ENCODE results near the gene XPO6. TPM values are rescaled to one million over a fixed set of nuclear protein-coding genes. Genes with fewer than 3 reads are reported as not detected.
A peak's percentile ranks its signal among the peaks of the same experiment; 100 is the strongest.

Gene XPO6
- total and polyA plus RNA-seq, 4 donors: 27.5 to 50.0 (median 36.0) TPM

DNA sequence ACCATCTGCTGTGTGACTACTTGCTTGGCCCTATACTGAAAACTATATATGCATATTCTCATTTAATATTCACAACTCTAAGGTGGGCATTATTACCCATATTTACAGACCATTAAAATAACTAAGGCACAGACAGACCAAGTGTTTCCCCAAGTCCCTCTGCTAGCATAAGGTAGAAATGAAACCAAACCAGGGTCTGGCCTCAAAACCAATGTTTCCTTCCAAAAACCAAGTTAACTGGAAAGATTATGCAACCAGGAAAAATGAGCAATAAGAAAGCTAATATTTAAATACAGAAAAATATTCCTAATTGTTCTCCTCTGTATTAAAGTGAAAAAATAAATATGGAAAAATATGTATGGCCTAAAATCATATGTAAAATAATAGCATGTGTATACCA lies 50.1 kb downstream of the XPO6 start (continued):
- TF ChIP-seq, protein P1, sequence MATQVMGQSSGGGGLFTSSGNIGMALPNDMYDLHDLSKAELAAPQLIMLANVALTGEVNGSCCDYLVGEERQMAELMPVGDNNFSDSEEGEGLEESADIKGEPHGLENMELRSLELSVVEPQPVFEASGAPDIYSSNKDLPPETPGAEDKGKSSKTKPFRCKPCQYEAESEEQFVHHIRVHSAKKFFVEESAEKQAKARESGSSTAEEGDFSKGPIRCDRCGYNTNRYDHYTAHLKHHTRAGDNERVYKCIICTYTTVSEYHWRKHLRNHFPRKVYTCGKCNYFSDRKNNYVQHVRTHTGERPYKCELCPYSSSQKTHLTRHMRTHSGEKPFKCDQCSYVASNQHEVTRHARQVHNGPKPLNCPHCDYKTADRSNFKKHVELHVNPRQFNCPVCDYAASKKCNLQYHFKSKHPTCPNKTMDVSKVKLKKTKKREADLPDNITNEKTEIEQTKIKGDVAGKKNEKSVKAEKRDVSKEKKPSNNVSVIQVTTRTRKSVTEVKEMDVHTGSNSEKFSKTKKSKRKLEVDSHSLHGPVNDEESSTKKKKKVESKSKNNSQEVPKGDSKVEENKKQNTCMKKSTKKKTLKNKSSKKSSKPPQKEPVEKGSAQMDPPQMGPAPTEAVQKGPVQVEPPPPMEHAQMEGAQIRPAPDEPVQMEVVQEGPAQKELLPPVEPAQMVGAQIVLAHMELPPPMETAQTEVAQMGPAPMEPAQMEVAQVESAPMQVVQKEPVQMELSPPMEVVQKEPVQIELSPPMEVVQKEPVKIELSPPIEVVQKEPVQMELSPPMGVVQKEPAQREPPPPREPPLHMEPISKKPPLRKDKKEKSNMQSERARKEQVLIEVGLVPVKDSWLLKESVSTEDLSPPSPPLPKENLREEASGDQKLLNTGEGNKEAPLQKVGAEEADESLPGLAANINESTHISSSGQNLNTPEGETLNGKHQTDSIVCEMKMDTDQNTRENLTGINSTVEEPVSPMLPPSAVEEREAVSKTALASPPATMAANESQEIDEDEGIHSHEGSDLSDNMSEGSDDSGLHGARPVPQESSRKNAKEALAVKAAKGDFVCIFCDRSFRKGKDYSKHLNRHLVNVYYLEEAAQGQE (IDR thresholded peaks at IDR 0.05): no peak
- TF ChIP-seq MAX (IDR thresholded peaks at IDR 0.05): no peak
- TF ChIP-seq HNF4A (conservative IDR thresholded peaks at IDR 0.05): no peak

- no peaks in the 10 kb centered on the region for H3K9me3 ChIP-seq (ENCODE audit: control insufficient read depth in 4 of 4, low read length in 3 of 4)
- DNase-seq (ENCODE audit: low spot score): no peak
- H3K4me3 ChIP-seq (ENCODE audit: low read depth in 1 of 3, low read length in 3 of 3): no peak overlapping the region
- TF ChIP-seq, protein P2, sequence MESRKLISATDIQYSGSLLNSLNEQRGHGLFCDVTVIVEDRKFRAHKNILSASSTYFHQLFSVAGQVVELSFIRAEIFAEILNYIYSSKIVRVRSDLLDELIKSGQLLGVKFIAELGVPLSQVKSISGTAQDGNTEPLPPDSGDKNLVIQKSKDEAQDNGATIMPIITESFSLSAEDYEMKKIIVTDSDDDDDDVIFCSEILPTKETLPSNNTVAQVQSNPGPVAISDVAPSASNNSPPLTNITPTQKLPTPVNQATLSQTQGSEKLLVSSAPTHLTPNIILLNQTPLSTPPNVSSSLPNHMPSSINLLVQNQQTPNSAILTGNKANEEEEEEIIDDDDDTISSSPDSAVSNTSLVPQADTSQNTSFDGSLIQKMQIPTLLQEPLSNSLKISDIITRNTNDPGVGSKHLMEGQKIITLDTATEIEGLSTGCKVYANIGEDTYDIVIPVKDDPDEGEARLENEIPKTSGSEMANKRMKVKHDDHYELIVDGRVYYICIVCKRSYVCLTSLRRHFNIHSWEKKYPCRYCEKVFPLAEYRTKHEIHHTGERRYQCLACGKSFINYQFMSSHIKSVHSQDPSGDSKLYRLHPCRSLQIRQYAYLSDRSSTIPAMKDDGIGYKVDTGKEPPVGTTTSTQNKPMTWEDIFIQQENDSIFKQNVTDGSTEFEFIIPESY (IDR thresholded peaks at IDR 0.05): no peak
- TF ChIP-seq FOXA2 (IDR thresholded peaks at IDR 0.05) (no peak), FOXA1 (IDR thresholded peaks at IDR 0.05) (no peak), TAF1 (conservative IDR thresholded peaks at IDR 0.05) (no peak), RXRA (IDR thresholded peaks at IDR 0.05) (no peak), MAX (IDR thresholded peaks at IDR 0.05) (no peak), EGR1 (IDR thresholded peaks at IDR 0.05; ENCODE audit: low read depth in 2 of 2) (no peak), YY1 (IDR thresholded peaks at IDR 0.05) (no peak)
- peaks cover 0 to 6% (median 0%) of the 10 kb centered on the region in 4 donors for H3K4me1 ChIP-seq (ENCODE audit: control insufficient read depth in 4 of 4, insufficient read depth in 4 of 4, low read length in 3 of 4)
- H3K27me3 ChIP-seq (ENCODE audit: control insufficient read depth in 4 of 4, insufficient read depth in 4 of 4, low read length in 3 of 4): no peaks in the 10 kb centered on the region
- WGBS: 65% methylated on average over 1 of the region's 1 CpG
- no peak overlapping the region for H3K9ac ChIP-seq (ENCODE audit: low read depth in 1 of 2, low read length in 2 of 2)
- H3K27ac ChIP-seq (ENCODE audit: low read depth in 1 of 2, low read length in 2 of 2): peak overlapping the region; percentile 3 to 56
- peaks cover 2 to 16% (median 14%) of the 10 kb centered on the region in 4 donors for H3K36me3 ChIP-seq (ENCODE audit: control insufficient read depth in 4 of 4, insufficient read depth in 3 of 4, low read depth in 1 of 4, low read length in 3 of 4)
Observed at GRCh38 chr16:28158136-28158535, 53.6 kb downstream of the XPO6 start.

DNA sequence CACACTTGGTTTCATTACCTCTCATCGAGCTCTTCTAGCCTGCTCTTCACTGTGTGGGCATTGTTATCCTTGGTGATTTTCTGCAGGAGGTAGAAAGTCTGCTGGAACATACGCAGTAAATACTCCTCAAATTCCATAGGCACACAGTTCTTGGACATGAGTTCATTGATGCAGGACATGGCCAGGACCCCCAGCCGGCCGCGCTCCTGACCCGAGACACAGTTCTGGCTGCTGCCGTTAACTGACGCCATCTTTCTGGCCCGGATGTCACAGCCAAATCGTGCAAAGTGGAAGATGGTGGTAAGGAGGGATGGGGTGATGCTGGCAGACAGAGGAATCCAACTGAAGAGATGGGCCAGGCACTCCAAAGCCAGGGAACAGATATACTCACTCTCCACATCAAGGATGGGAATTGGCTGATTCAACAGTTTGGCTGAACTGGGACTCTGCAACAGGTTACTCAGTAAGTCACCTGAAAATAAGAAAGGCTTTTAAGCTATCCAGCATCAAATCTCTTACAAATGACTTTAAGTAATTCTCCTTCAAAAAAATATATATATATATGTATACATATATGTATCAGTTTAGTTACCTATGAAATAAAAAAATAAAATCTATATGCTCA lies 55.6 kb downstream of the XPO6 start:
- no peak overlapping the region for H3K27ac ChIP-seq (ENCODE audit: low read depth in 1 of 2, low read length in 2 of 2)
- H3K36me3 ChIP-seq (ENCODE audit: control insufficient read depth in 4 of 4, insufficient read depth in 3 of 4, low read depth in 1 of 4, low read length in 3 of 4): peaks cover 2 to 31% (median 28%) of the 10 kb centered on the region in 4 donors
- no peak for DNase-seq (ENCODE audit: low spot score)
- H3K4me1 ChIP-seq (ENCODE audit: control insufficient read depth in 4 of 4, insufficient read depth in 4 of 4, low read length in 3 of 4): peaks cover 0 to 6% (median 0%) of the 10 kb centered on the region in 4 donors
- 98% methylated on average over 10 of the region's 10 CpGs for WGBS
- no peaks in the 10 kb centered on the region for H3K27me3 ChIP-seq (ENCODE audit: control insufficient read depth in 4 of 4, insufficient read depth in 4 of 4, low read length in 3 of 4)
- no peaks in the 10 kb centered on the region for H3K9me3 ChIP-seq (ENCODE audit: control insufficient read depth in 4 of 4, low read length in 3 of 4)
- H3K9ac ChIP-seq (ENCODE audit: low read depth in 1 of 2, low read length in 2 of 2): no peak overlapping the region
- H3K4me3 ChIP-seq (ENCODE audit: low read depth in 1 of 3, low read length in 3 of 3): no peak overlapping the region
- TF ChIP-seq TAF1 (conservative IDR thresholded peaks at IDR 0.05) (no peak), GABPA (IDR thresholded peaks at IDR 0.05 in 1 of 2, conservative IDR thresholded peaks at IDR 0.05 in 1 of 2) (no peak), YY1 (IDR thresholded peaks at IDR 0.05) (no peak), HNF4G (IDR thresholded peaks at IDR 0.05) (no peak), RAD21 (IDR thresholded peaks at IDR 0.05) (no peak), MAX (IDR thresholded peaks at IDR 0.05) (no peak), EGR1 (IDR thresholded peaks at IDR 0.05; ENCODE audit: low read depth in 2 of 2) (no peak), RXRA (IDR thresholded peaks at IDR 0.05) (no peak), NR2F2 (IDR thresholded peaks at IDR 0.05) (no peak), FOXA1 (IDR thresholded peaks at IDR 0.05) (no peak), JUND (IDR thresholded peaks at IDR 0.05) (no peak), SP1 (IDR thresholded peaks at IDR 0.05) (no peak)
- TF ChIP-seq, protein P2 (IDR thresholded peaks at IDR 0.05): no peak
- TF ChIP-seq, protein P1 (IDR thresholded peaks at IDR 0.05): no peak
